A549 (cell line): Measurements from ENCODE around the gene FBXO47. TPM values are rescaled to one million over a fixed set of nuclear protein-coding genes. Genes with fewer than 3 reads are reported as not detected.

Experiments
- ATAC-seq, 2 experiments: fragments of 200-7000 bp in 1 of 2; fragments of >200 bp in 1 of 2; cut with Nextera tagmentation in 1 of 2; cut with Tn5 transposase in 1 of 2; 3 replicates each; pipeline versions ENCODE4 v1.8.0 to v1.9.1; 2018 to 2020; ENCODE audit warnings: mild to moderate bottlenecking in 1 of 2, moderate library complexity in 1 of 2
- CTCF ChIA-PET: fragments of 300-600 bp; sonication (Branson Sonifier 250); formaldehyde crosslinking; extraction: SDS; loops from one replicate; lab custom pipeline; 2021; ENCODE audit warnings: antibody characterized with exemption, inconsistent platforms; lab: Yijun Ruan, JAX
- POLR2A ChIA-PET: fragments of 350-600 bp; formaldehyde crosslinking; extraction: SDS; loops from one replicate; lab custom pipeline; 2021; ENCODE audit warnings: antibody characterized with exemption, inconsistent platforms; lab: Yijun Ruan, JAX
- DNase-seq, 2 experiments: peaks; one replicate each; pipeline versions ENCODE4 v3.0.0 to v3.0.0-alpha.2; 2011 to 2016; ENCODE audit warnings: low read depth in 1 of 2, low spot score in 1 of 2
- FAIRE-seq: peaks from 2 replicates; lab custom pipeline; 2011; peaks lifted over from hg19 to GRCh38; lab: Jason Lieb, UNC
- H3K27ac ChIP-seq, 2 experiments: fragments of >200 bp; sonication (Bioruptor Twin); formaldehyde crosslinking; 3 replicates each; pipeline ENCODE4 v1.5.1; 2016 to 2017
- H3K4me1 ChIP-seq: fragments of >200 bp; sonication (Bioruptor Twin); formaldehyde crosslinking; 3 replicates; pipeline ENCODE4 v1.6.1; 2016
- H3K4me2 ChIP-seq: fragments of >200 bp; sonication (Bioruptor Twin); formaldehyde crosslinking; 3 replicates; pipeline ENCODE4 v1.6.1; 2016
- H3K4me3 ChIP-seq: fragments of >200 bp; sonication (Bioruptor Twin); formaldehyde crosslinking; 3 replicates; pipeline ENCODE4 v1.5.1; 2016
- H3K9me3 ChIP-seq: fragments of >200 bp; sonication (Bioruptor Twin); formaldehyde crosslinking; 3 replicates; pipeline ENCODE4 v1.6.1; 2016
- EHF ChIP-seq: fragments of 250-450 bp; sonication (Bioruptor Pico); IDR thresholded peaks from 2 replicates; pipeline ENCODE4 v1.5.0; 2020; ENCODE audit warnings: mild to moderate bottlenecking
- EHMT2 ChIP-seq: fragments of 200-600 bp; sonication (generic); IDR thresholded peaks from 2 replicates; pipeline ENCODE4 v1.6.1; 2016; ENCODE audit warnings: antibody characterized with exemption, low read depth, mild to moderate bottlenecking, moderate library complexity
- ELK1 ChIP-seq: fragments of 150-350 bp; IDR thresholded peaks from 2 replicates; pipeline ENCODE4 v1.6.1; 2014; ENCODE audit warnings: low read depth, mild to moderate bottlenecking, low read length
- EP300 ChIP-seq, 2 experiments: fragments of >200 bp; sonication (Bioruptor Twin); formaldehyde crosslinking; IDR thresholded peaks; 2 replicates in 1 of 2; 3 replicates in 1 of 2; pipeline ENCODE4 v1.6.1; 2016 to 2017
- GATA3 ChIP-seq: IDR thresholded peaks from 2 replicates; pipeline ENCODE4 v1.6.1; 2012; ENCODE audit warnings: borderline replicate concordance
- HDAC2 ChIP-seq: fragments of 200-600 bp; sonication (generic); IDR thresholded peaks from 2 replicates; pipeline ENCODE4 v1.6.1; 2016
- HES2 ChIP-seq: fragments of >200 bp; sonication (Bioruptor Twin); formaldehyde crosslinking; IDR thresholded peaks from 2 replicates; pipeline ENCODE4 v1.6.1; 2016
- HMGXB4 ChIP-seq: fragments of 250-450 bp; sonication (Bioruptor Pico); IDR thresholded peaks from 2 replicates; pipeline ENCODE4 v1.5.0; 2021; ENCODE audit warnings: mild to moderate bottlenecking, moderate library complexity, borderline replicate concordance
- HOXB5 ChIP-seq: fragments of 250-450 bp; sonication (Bioruptor Pico); IDR thresholded peaks from 2 replicates; pipeline ENCODE4 v1.5.0; 2020; ENCODE audit warnings: mild to moderate bottlenecking, moderate library complexity
- KDM1A ChIP-seq: fragments of 200-600 bp; sonication (generic); IDR thresholded peaks from 2 replicates; pipeline ENCODE4 v1.6.1; 2016; ENCODE audit warnings: low read depth, mild to moderate bottlenecking
- MAFK ChIP-seq: fragments of 450-650 bp; IDR thresholded peaks from 2 replicates; pipeline ENCODE4 v1.6.1; 2014; ENCODE audit not compliant: partially characterized antibody
- NFE2L2 ChIP-seq: fragments of 150-350 bp; conservative IDR thresholded peaks from 2 replicates; pipeline ENCODE4 v1.6.1; 2014; ENCODE audit warnings: low read length
- NPAS2 ChIP-seq: fragments of 250-450 bp; sonication (Bioruptor Pico); IDR thresholded peaks from 2 replicates; pipeline ENCODE4 v1.8.0; 2022; ENCODE audit warnings: mild to moderate bottlenecking, moderate library complexity, borderline replicate concordance
- NR3C1 ChIP-seq: fragments of >200 bp; sonication (Bioruptor Twin); formaldehyde crosslinking; IDR thresholded peaks from 3 replicates; pipeline ENCODE4 v1.6.1; 2017
- PBX3 ChIP-seq: IDR thresholded peaks from 2 replicates; pipeline ENCODE4 v1.6.1; 2012
- PHF8 ChIP-seq: fragments of 200-600 bp; sonication (generic); IDR thresholded peaks from 2 replicates; pipeline ENCODE4 v1.6.1; 2016; ENCODE audit warnings: low read depth, mild to moderate bottlenecking, antibody characterized with exemption, moderate library complexity, borderline replicate concordance
- POLR2A ChIP-seq: IDR thresholded peaks from 2 replicates; pipeline ENCODE4 v1.6.1; 2012; ENCODE audit warnings: mild to moderate bottlenecking, low read length
- POLR2AphosphoS2 ChIP-seq: conservative IDR thresholded peaks from 2 replicates; pipeline ENCODE4 v1.6.1; 2012; ENCODE audit warnings: low read length, improper control_type of control experiment, inconsistent platforms
- SMC3 ChIP-seq: fragments of >200 bp; sonication (Bioruptor Twin); formaldehyde crosslinking; IDR thresholded peaks from 3 replicates; pipeline ENCODE4 v1.6.1; 2018; ENCODE audit warnings: inconsistent platforms
- SREBF2 ChIP-seq: fragments of 450-650 bp; IDR thresholded peaks from 2 replicates; pipeline ENCODE4 v1.6.1; 2014; ENCODE audit warnings: mild to moderate bottlenecking, moderate library complexity
- TFCP2L1 ChIP-seq: fragments of 250-450 bp; sonication (Bioruptor Pico); IDR thresholded peaks from 2 replicates; pipeline ENCODE4 v1.5.0; 2021; ENCODE audit warnings: mild to moderate bottlenecking
- TP53 ChIP-seq: fragments of 250-450 bp; sonication (Bioruptor Pico); IDR thresholded peaks from 2 replicates; pipeline ENCODE4 v1.5.0; 2021; ENCODE audit warnings: mild to moderate bottlenecking, moderate library complexity
- ZFP36 ChIP-seq: fragments of 450-650 bp; IDR thresholded peaks from 2 replicates; pipeline ENCODE4 v1.6.1; 2014; ENCODE audit warnings: borderline replicate concordance; ENCODE audit not compliant: partially characterized antibody
- ZNF302 ChIP-seq: fragments of 250-450 bp; sonication (Bioruptor Pico); IDR thresholded peaks from 2 replicates; pipeline ENCODE4 v1.9.0; 2021; ENCODE audit warnings: inconsistent platforms, mild to moderate bottlenecking, moderate library complexity
- WGBS: methylation state at CpG from one replicate; pipeline ENCODE4 v1.1.6; 2017; ENCODE audit errors: missing lambda C conversion rate; 5-methylcytosine and 5-hydroxymethylcytosine counted together
- polyA plus RNA-seq, 4 experiments: library from polyadenylated mRNA; depleted of rRNA in 3 of 4; stranded (reverse); fragments of >200 nt; fragmentation: RNase III in 1 of 4; extraction: RNeasy Plus Mini Kit Qiagen cat#74134 plus additional on column Dnase treatment in 1 of 4; gene quantifications; 2 replicates in 3 of 4; 3 replicates in 1 of 4; pipeline ENCODE4 v1.2.3, GENCODE V29; 2011 to 2017
- TF ChIP-seq, protein P1 (sequence below): fragments of >200 bp; sonication (Bioruptor Twin); formaldehyde crosslinking; IDR thresholded peaks from 3 replicates; pipeline ENCODE4 v1.6.1; 2016

FBXO47 gene
- polyA plus RNA-seq, 2 of the 4 experiments (the other 2 are of a cell fraction), result 0.04 TPM; not detected in 1

DNA sequence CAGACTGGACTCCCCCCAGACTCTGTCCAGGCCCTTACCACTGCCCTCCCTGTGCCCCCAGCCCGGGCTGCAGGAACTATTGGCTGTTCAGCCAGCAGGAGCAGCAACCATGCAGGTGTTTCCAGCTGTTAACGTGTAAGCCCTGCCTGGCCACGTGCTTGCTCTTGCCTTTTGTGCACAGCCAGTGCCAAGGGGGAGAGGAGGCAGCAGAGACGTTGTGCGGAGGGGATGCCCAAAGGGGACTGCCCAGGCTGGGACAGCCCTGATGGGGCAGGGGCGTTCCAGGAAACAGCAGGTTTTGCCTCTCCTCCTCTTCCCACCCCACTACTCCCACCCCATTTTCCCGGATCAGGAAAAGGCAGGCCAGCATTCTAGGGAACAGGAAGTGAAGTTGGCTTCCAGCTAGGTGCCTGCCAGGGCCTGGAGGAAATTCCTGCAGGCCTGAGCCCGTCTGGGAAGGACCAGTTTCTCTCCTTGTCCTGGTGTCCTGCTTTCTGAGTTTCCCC is 58.5 kb downstream of the FBXO47 start (continued):
- TF ChIP-seq PHF8 (no peak), POLR2AphosphoS2 (no peak), TP53 (CRISPR knock-in tag) (no peak), HMGXB4 (CRISPR knock-in tag) (no peak), EP300 (IDR thresholded peaks at IDR 0.05) (no peak)
- TF ChIP-seq, all 56 proteins: peak for 0

GRCh38 chr17:38907930-38908675 is 59.1 kb downstream of the FBXO47 start:
- Histone ChIP-seq H3K4me1 (peaks cover 29% of the 10 kb centered on the region), H3K4me2 (no peak overlapping the region), H3K27ac (peak overlapping the region in 1 of 2 experiments; percentile 20; a peak in 2 of 6 replicates), H3K4me3 (no peak overlapping the region), H3K9me3 (no peaks in the 10 kb centered on the region)
- 81% methylated on average over 15 of the region's 15 CpGs for WGBS
- ATAC-seq (peak in 1 of 2 experiments; percentile 29; a peak in 3 of 6 replicates), DNase-seq (no peak), FAIRE-seq (no peak)
- ChIA-PET POLR2A (no interaction called here), CTCF (interaction anchor here (0.6 to 11.8 kb wide), 8 partner anchors 8 to 257 kb away, joined by 3 to 90 read pairs (median 4); partner anchors contain the start of gene LASP1)
- TF ChIP-seq POLR2A, result no peak
- no peak for TF ChIP-seq EP300 (IDR thresholded peaks at IDR 0.05)
- TF ChIP-seq, protein P1, sequence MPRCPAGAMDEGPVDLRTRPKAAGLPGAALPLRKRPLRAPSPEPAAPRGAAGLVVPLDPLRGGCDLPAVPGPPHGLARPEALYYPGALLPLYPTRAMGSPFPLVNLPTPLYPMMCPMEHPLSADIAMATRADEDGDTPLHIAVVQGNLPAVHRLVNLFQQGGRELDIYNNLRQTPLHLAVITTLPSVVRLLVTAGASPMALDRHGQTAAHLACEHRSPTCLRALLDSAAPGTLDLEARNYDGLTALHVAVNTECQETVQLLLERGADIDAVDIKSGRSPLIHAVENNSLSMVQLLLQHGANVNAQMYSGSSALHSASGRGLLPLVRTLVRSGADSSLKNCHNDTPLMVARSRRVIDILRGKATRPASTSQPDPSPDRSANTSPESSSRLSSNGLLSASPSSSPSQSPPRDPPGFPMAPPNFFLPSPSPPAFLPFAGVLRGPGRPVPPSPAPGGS, result no peak
- TF ChIP-seq ELK1, result no peak
- no peak for TF ChIP-seq EHMT2
- TF ChIP-seq HES2, result no peak
- TF ChIP-seq EHF (CRISPR knock-in tag), result no peak
- no peak for TF ChIP-seq MAFK
- no peak for TF ChIP-seq ZFP36
- TF ChIP-seq TFCP2L1 (CRISPR knock-in tag), result no peak
- no peak for TF ChIP-seq NR3C1
- no peak for TF ChIP-seq SREBF2

- peaks cover 22% of the 10 kb centered on the region for H3K4me1 ChIP-seq
- 90% methylated on average over 7 of the region's 7 CpGs for WGBS
- ChIA-PET POLR2A (interaction anchor here (1.4 kb wide), 1 partner anchor 37 kb away, joined by 3 read pairs; the partner anchor contains the start of gene LASP1), CTCF (interaction anchor here (0.8 to 11.8 kb wide), 6 partner anchors 9 to 246 kb away, joined by 3 to 90 read pairs (median 8); partner anchors contain the start of gene LASP1)
- TF ChIP-seq NPAS2 (CRISPR knock-in tag), result no peak
- TF ChIP-seq KDM1A, result no peak
- no peak for TF ChIP-seq PBX3
- TF ChIP-seq EP300 (IDR thresholded peaks at IDR 0.05), result no peak
- TF ChIP-seq ZNF302 (CRISPR knock-in tag), result no peak
- TF ChIP-seq NFE2L2, result no peak
- no peak for TF ChIP-seq TP53 (CRISPR knock-in tag)
- TF ChIP-seq HDAC2, result no peak
- no peak for TF ChIP-seq SMC3
- TF ChIP-seq GATA3, result no peak
- TF ChIP-seq HOXB5, result no peak
- FAIRE-seq (no peak), DNase-seq (no peak), ATAC-seq (peak; percentile 27 to 28; a peak in 4 of 6 replicates)
- no peak overlapping the region for H3K4me2 ChIP-seq
- no peaks in the 10 kb centered on the region for H3K9me3 ChIP-seq
- peak overlapping the region in 1 of 2 experiments; percentile 56; a peak in 3 of 6 replicates for H3K27ac ChIP-seq
- H3K4me3 ChIP-seq, result no peak overlapping the region
These were observed 60.6 kb downstream of the FBXO47 start for GRCh38 chr17:38906460-38907228.
